ENCODE data around the gene PRUNE2. TPM values are rescaled to one million over a fixed set of nuclear protein-coding genes. Genes with fewer than 3 reads are reported as not detected.

Gene PRUNE2
- total RNA-seq, 1 experiment from 2014 or later: 3.5 TPM

DNA sequence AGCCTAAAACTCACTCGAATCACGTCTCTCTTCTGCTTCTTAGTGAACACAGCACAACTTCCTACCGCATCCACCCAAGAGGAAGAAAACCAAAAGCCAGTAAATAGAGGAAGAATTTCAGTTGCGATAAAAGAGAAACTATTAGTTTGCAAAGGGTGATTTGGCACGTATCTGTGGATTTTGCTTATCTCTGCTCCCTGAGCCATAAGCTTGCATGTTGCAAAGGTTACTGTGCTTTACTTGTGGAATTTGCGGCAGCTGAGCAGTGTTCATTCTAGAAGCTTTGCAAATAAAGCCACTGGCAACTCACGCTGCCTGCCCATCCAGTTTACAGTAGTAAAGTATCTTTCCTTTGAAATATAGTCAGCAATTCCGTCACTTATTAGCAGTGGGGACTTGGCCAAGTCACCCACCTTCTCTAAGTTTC lies 290.7 kb downstream of the PRUNE2 start:
- Mint-ChIP-seq H3K4me1 (ENCODE audit: low read depth, unreplicated experiment) (no peaks in the 10 kb centered on the region), H3K27ac (ENCODE audit: unreplicated experiment) (peak overlapping the region; percentile 69), H3K27me3 (ENCODE audit: insufficient read depth, unreplicated experiment) (no peaks in the 10 kb centered on the region), H3K4me3 (ENCODE audit: unreplicated experiment) (peak overlapping the region; percentile 65), H3K36me3 (ENCODE audit: insufficient read depth, unreplicated experiment) (no peaks in the 10 kb centered on the region), H3K9me3 (ENCODE audit: unreplicated experiment) (no peaks in the 10 kb centered on the region)
- no peaks in the 10 kb centered on the region for H3K9me3 ChIP-seq
- peak overlapping the region; percentile 28 for H3K4me3 ChIP-seq (ENCODE audit: low read depth, low read length)
- no TSS peak for BruUV-seq (replicated peaks)
- no peaks in the 10 kb centered on the region for H3K36me3 ChIP-seq (ENCODE audit: control insufficient read depth, insufficient read depth, low read length)
- intact Hi-C loops (cut with micrococcal nuclease; ENCODE audit: unreplicated experiment): loop anchor here (1.0 kb wide), 2 partner anchors 29 to 159 kb away; no protein-coding TSS in a partner anchor
- peak; percentile 58 to 80 for DNase-seq
- POLR2A ChIA-PET: interaction anchor here (1.0 kb wide), 1 partner anchor 19 kb away, joined by 3 read pairs; no protein-coding TSS in a partner anchor
- H3K4me1 ChIP-seq: peaks cover 4% of the 10 kb centered on the region; the same call in 1 of the 2 replicates
- TF ChIP-seq, protein P1, sequence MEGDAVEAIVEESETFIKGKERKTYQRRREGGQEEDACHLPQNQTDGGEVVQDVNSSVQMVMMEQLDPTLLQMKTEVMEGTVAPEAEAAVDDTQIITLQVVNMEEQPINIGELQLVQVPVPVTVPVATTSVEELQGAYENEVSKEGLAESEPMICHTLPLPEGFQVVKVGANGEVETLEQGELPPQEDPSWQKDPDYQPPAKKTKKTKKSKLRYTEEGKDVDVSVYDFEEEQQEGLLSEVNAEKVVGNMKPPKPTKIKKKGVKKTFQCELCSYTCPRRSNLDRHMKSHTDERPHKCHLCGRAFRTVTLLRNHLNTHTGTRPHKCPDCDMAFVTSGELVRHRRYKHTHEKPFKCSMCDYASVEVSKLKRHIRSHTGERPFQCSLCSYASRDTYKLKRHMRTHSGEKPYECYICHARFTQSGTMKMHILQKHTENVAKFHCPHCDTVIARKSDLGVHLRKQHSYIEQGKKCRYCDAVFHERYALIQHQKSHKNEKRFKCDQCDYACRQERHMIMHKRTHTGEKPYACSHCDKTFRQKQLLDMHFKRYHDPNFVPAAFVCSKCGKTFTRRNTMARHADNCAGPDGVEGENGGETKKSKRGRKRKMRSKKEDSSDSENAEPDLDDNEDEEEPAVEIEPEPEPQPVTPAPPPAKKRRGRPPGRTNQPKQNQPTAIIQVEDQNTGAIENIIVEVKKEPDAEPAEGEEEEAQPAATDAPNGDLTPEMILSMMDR (IDR thresholded peaks at IDR 0.05; ENCODE audit: insufficient read depth in 1 of 2, low read depth in 1 of 2, low read length in 1 of 2, severe bottlenecking in 1 of 2, unreplicated experiment in 1 of 2): no peak
- CTCF ChIA-PET: interaction anchor here (0.6 kb wide), 1 partner anchor 20 kb away, joined by 3 read pairs; no protein-coding TSS in a partner anchor
- no peaks in the 10 kb centered on the region for H3K27me3 ChIP-seq (replicated peaks; ENCODE audit: control insufficient read depth, insufficient read depth, low read length)

DNA sequence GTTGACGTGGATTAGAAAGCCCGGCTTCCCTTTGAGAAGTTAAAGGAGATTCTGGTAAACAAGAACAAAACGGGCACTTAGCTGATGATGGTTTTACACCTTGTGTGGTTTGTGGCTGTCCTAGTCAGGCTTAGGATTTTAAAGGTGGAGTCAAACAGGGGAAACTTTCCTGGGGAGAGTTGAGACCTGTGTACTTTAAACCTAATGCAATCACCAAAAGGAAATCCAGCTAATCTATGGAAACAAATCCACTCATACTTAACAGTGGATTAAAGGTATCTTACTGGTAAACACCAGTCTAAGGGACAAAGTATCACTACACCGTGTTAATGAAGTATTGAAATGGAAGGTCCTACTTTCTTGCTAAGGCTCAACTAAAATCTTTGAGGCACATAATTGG lies 291.9 kb downstream of the PRUNE2 start:
- no peaks in the 10 kb centered on the region for H3K27me3 ChIP-seq (replicated peaks; ENCODE audit: control insufficient read depth, insufficient read depth, low read length)
- H3K27ac Mint-ChIP-seq (ENCODE audit: unreplicated experiment): no peak overlapping the region
- no peaks in the 10 kb centered on the region for H3K36me3 Mint-ChIP-seq (ENCODE audit: insufficient read depth, unreplicated experiment)
- peak overlapping the region; percentile 65 for H3K4me3 Mint-ChIP-seq (ENCODE audit: unreplicated experiment)
- no peak for DNase-seq
- no TSS peak for BruUV-seq (replicated peaks)
- POLR2A ChIA-PET: no interaction called here
- intact Hi-C loops (cut with micrococcal nuclease; ENCODE audit: unreplicated experiment): no loop called here
- no peaks in the 10 kb centered on the region for H3K4me1 Mint-ChIP-seq (ENCODE audit: low read depth, unreplicated experiment)
- no peaks in the 10 kb centered on the region for H3K27me3 Mint-ChIP-seq (ENCODE audit: insufficient read depth, unreplicated experiment)
- TF ChIP-seq, protein P1 (IDR thresholded peaks at IDR 0.05; ENCODE audit: insufficient read depth in 1 of 2, low read depth in 1 of 2, low read length in 1 of 2, severe bottlenecking in 1 of 2, unreplicated experiment in 1 of 2): no peak
- H3K9me3 Mint-ChIP-seq (ENCODE audit: unreplicated experiment): no peaks in the 10 kb centered on the region
- CTCF ChIA-PET: no interaction called here
- H3K4me1 ChIP-seq: peaks cover 4% of the 10 kb centered on the region; the same call in 1 of the 2 replicates
- H3K9me3 ChIP-seq: no peaks in the 10 kb centered on the region
- H3K36me3 ChIP-seq (ENCODE audit: control insufficient read depth, insufficient read depth, low read length): no peaks in the 10 kb centered on the region
- H3K4me3 ChIP-seq (ENCODE audit: low read depth, low read length): no peak overlapping the region

DNA sequence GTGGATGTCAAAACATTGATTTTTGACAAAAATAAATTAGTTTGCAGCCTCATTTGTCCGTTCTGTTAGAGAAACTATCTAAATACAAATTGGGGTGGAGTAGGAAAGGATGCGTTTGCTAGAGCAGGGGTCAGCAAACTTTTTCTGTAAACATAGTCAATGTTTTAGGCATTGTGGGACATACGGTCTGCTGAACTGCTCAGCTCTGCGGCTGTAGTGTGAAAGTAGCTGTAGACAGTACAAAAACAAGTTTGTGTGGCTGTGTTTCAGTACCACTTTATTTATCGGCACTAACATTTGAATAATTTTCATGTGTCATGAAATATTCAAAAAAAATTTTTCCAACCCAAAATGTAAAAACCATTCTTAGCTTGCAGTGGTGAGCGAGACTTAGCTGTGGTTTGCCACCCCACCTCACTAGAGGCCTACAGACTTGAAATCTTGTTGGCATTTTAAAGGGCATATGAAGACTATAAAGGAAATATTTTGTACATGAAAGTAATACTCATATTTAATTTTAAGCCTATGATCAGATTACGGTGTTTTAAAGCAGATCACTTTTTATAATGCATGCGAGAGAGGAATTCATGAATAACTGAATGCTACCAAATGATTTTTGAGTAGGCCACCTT lies 292.6 kb downstream of the PRUNE2 start:
- CTCF ChIA-PET: no interaction called here
- TF ChIP-seq, protein P1 (IDR thresholded peaks at IDR 0.05; ENCODE audit: insufficient read depth in 1 of 2, low read depth in 1 of 2, low read length in 1 of 2, severe bottlenecking in 1 of 2, unreplicated experiment in 1 of 2): no peak
- Mint-ChIP-seq H3K36me3 (ENCODE audit: insufficient read depth, unreplicated experiment) (no peaks in the 10 kb centered on the region), H3K4me3 (ENCODE audit: unreplicated experiment) (no peak overlapping the region), H3K27me3 (ENCODE audit: insufficient read depth, unreplicated experiment) (no peaks in the 10 kb centered on the region), H3K9me3 (ENCODE audit: unreplicated experiment) (no peaks in the 10 kb centered on the region), H3K4me1 (ENCODE audit: low read depth, unreplicated experiment) (no peaks in the 10 kb centered on the region), H3K27ac (ENCODE audit: unreplicated experiment) (no peak overlapping the region)
- Histone ChIP-seq H3K4me3 (ENCODE audit: low read depth, low read length) (no peak overlapping the region), H3K36me3 (ENCODE audit: control insufficient read depth, insufficient read depth, low read length) (no peaks in the 10 kb centered on the region), H3K27me3 (replicated peaks; ENCODE audit: control insufficient read depth, insufficient read depth, low read length) (no peaks in the 10 kb centered on the region), H3K4me1 (peaks cover 4% of the 10 kb centered on the region; the same call in 1 of the 2 replicates), H3K9me3 (no peaks in the 10 kb centered on the region)
- BruUV-seq (replicated peaks): no TSS peak
- intact Hi-C loops (cut with micrococcal nuclease; ENCODE audit: unreplicated experiment): no loop called here
- no peak for DNase-seq
- POLR2A ChIA-PET: no interaction called here

All from Caco-2 (cell line).